ENCODE data around the gene AKR1A1. TPM values are rescaled to one million over a fixed set of nuclear protein-coding genes. Genes with fewer than 3 reads are reported as not detected.

AKR1A1 gene
- 147 TPM for total RNA-seq
- polyA plus RNA-seq: 130 TPM
- long read RNA-seq, donor 1, partial matches to known transcripts: 0 of 4 reads
- long read RNA-seq, donor 1, other reads (novel, unspliced or antisense): 0 of 4 reads
- long read RNA-seq, donor 2, transcript AKR1A1-205 (4 exons, 948 nt): minor isoform, 12 of 152 reads
- long read RNA-seq, donor 2, transcript AKR1A1-201 (9 exons, 1,166 nt): major isoform, 47 of 152 reads
- long read RNA-seq, donor 2, transcript AKR1A1-202 (10 exons, 1,818 nt): minor isoform, 15 of 152 reads
- long read RNA-seq, donor 2, transcript AKR1A1-214 (10 exons, 1,360 nt): minor isoform, 9 of 152 reads
- long read RNA-seq, donor 2, partial matches to known transcripts: 50 of 152 reads
- long read RNA-seq, donor 2, other reads (novel, unspliced or antisense): 0 of 152 reads
- long read RNA-seq, donor 3, transcript AKR1A1-206 (3 exons, 630 nt): minor isoform, 9 of 136 reads
- long read RNA-seq, donor 3, transcript AKR1A1-201 (9 exons, 1,166 nt): major isoform, 42 of 136 reads
- long read RNA-seq, donor 3, transcript AKR1A1-205 (4 exons, 948 nt): minor isoform, 7 of 136 reads
- long read RNA-seq, donor 3, transcript AKR1A1-202 (10 exons, 1,818 nt): minor isoform, 16 of 136 reads
- long read RNA-seq, donor 3, partial matches to known transcripts: 52 of 136 reads
- long read RNA-seq, donor 3, other reads (novel, unspliced or antisense): 0 of 136 reads
- long read RNA-seq, donor 4, transcript AKR1A1-202 (10 exons, 1,818 nt): minor isoform, 9 of 48 reads
- long read RNA-seq, donor 4, transcript AKR1A1-201 (9 exons, 1,166 nt): major isoform, 17 of 48 reads
- long read RNA-seq, donor 4, transcript AKR1A1-206 (3 exons, 630 nt): minor isoform, 7 of 48 reads
- long read RNA-seq, donor 4, partial matches to known transcripts: 10 of 48 reads
- long read RNA-seq, donor 4, other reads (novel, unspliced or antisense): 0 of 48 reads
- long read RNA-seq, donor 5, transcript AKR1A1-205 (4 exons, 948 nt): minor isoform, 12 of 208 reads
- long read RNA-seq, donor 5, transcript AKR1A1-201 (9 exons, 1,166 nt): major isoform, 62 of 208 reads
- long read RNA-seq, donor 5, transcript AKR1A1-206 (3 exons, 630 nt): minor isoform, 9 of 208 reads
- long read RNA-seq, donor 5, transcript AKR1A1-202 (10 exons, 1,818 nt): minor isoform, 9 of 208 reads
- long read RNA-seq, donor 5, partial matches to known transcripts: 100 of 208 reads
- long read RNA-seq, donor 5, other reads (novel, unspliced or antisense): 5 of 208 reads
- long read RNA-seq, donor 6, transcript AKR1A1-205 (4 exons, 948 nt): minor isoform, 8 of 84 reads
- long read RNA-seq, donor 6, transcript AKR1A1-214 (10 exons, 1,360 nt): minor isoform, 9 of 84 reads
- long read RNA-seq, donor 6, transcript AKR1A1-201 (9 exons, 1,166 nt): major isoform, 21 of 84 reads
- long read RNA-seq, donor 6, transcript AKR1A1-202 (10 exons, 1,818 nt): minor isoform, 8 of 84 reads
- long read RNA-seq, donor 6, partial matches to known transcripts: 33 of 84 reads
- long read RNA-seq, donor 6, other reads (novel, unspliced or antisense): 0 of 84 reads
- long read RNA-seq, donor 7, transcript AKR1A1-201 (9 exons, 1,166 nt): major isoform, 20 of 65 reads
- long read RNA-seq, donor 7, transcript AKR1A1-214 (10 exons, 1,360 nt): minor isoform, 8 of 65 reads
- long read RNA-seq, donor 7, transcript AKR1A1-206 (3 exons, 630 nt): minor isoform, 9 of 65 reads
- long read RNA-seq, donor 7, partial matches to known transcripts: 17 of 65 reads
- long read RNA-seq, donor 7, other reads (novel, unspliced or antisense): 0 of 65 reads
- long read RNA-seq, donor 8, transcript AKR1A1-201 (9 exons, 1,166 nt): major isoform, 7 of 28 reads
- long read RNA-seq, donor 8, partial matches to known transcripts: 10 of 28 reads
- long read RNA-seq, donor 8, other reads (novel, unspliced or antisense): 0 of 28 reads
- long read RNA-seq, donor 9, transcript AKR1A1-214 (10 exons, 1,360 nt): minor isoform, 5 of 35 reads
- long read RNA-seq, donor 9, transcript AKR1A1-201 (9 exons, 1,166 nt): major isoform, 9 of 35 reads
- long read RNA-seq, donor 9, partial matches to known transcripts: 10 of 35 reads
- long read RNA-seq, donor 9, other reads (novel, unspliced or antisense): 0 of 35 reads
- long read RNA-seq, donor 10, transcript AKR1A1-201 (9 exons, 1,166 nt): major isoform, 12 of 42 reads
- long read RNA-seq, donor 10, partial matches to known transcripts: 17 of 42 reads
- long read RNA-seq, donor 10, other reads (novel, unspliced or antisense): 0 of 42 reads

DNA sequence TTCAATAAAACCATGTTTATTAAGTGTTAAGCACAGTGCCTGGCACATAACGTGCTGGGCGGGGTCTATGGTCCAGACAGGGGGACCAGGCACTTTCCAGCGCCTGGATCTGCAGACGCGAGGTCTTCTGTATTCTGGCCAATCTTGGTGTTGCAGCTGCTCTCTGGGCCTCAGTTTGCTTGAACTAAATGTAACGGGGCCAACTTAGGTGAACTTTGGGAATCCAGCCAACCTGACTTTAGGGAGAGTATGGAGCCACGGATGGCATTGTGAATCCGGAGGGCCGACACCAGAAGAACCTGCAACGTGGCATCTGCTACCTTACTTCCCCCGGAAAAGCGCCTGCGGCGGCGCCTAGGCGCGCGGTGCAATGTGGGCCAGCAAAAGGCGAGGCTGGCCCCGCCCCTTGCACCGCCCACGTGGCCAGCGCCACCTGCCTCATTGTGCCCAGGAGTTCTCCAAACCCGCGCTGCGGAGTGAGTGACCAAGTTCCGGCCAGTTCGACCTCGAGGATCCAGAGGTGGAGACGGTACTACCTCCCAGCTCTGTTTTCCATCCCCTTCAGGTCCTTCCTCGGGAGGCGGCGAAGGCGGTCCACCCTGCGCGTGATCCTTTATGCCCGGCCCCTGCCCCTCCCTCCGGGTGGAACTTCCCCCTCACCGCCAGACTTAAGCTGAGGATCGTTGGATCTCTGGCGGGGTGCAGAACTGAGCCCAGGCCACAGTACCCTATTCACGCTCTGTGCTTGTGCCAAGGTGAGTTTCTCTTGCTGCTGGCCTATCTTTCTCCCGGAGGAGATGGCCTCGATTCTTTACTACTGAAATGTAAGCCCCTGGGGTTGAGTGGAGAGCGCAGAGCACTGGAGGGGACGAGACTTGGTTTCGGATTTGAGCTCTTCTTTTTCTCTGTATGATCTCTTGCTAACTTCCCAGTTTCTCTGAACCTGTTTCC lies at the start of gene AKR1A1:
AKR1A1 (plus strand) TSS at position 426 of the 951 bp plus-strand sequence. CDS start 10,969 bp downstream, outside the sequence.
- DNase-seq (ENCODE audit: low read depth in 6 of 9, low spot score in 9 of 9): peak; percentile 71 to 94 (median 88)
- Histone ChIP-seq H3K4me1 (ENCODE audit: control insufficient read depth in 2 of 2, insufficient read depth in 2 of 2, low read length in 2 of 2) (peaks cover 9 to 21% of the 10 kb centered on the region in 2 donors), H3K27me3 (ENCODE audit: control insufficient read depth in 2 of 2, insufficient read depth in 1 of 2, low read length in 1 of 2) (no peaks in the 10 kb centered on the region), H3K27ac (ENCODE audit: low read depth in 1 of 2, low read length in 1 of 2) (peak within 1 kb of the TSS; percentile 83 to 93), H3K4me3 (ENCODE audit: low read length in 2 of 2) (peak within 1 kb of the TSS; percentile 68 to 87), H3K9me3 (ENCODE audit: control insufficient read depth in 2 of 2, insufficient read depth in 1 of 2, low read length in 1 of 2) (no peaks in the 10 kb centered on the region), H3K36me3 (ENCODE audit: control insufficient read depth in 2 of 2, insufficient read depth in 2 of 2, low read length in 1 of 2) (peaks cover 2 to 13% of the 10 kb centered on the region in 2 donors)
- 5% methylated on average over 47 of the region's 47 CpGs for WGBS

DNA sequence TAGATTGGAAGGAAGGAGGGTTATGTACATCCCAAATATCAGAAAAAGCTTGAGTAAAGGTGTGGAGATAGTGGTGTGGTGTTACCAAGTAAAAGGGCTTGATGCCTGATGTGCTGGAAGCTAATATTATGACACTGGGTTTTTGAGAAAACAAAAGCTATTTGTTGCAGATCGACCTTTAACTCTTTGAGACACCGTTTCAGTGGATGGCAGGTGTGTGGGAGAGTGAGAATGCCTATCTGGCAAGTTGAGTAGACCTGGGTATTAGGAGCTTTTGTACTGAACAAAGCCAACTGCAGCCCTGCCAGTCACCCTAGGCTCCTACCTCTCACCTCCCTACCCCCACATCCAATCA lies 49.1 kb upstream of the AKR1A1 start:
- H3K36me3 ChIP-seq (ENCODE audit: control insufficient read depth in 2 of 2, insufficient read depth in 2 of 2, low read length in 1 of 2): no peaks in the 10 kb centered on the region
- peaks cover 8 to 22% of the 10 kb centered on the region in 2 donors for H3K4me1 ChIP-seq (ENCODE audit: control insufficient read depth in 2 of 2, insufficient read depth in 2 of 2, low read length in 2 of 2)
- 94% methylated on average over 2 of the region's 2 CpGs for WGBS
- H3K9me3 ChIP-seq (ENCODE audit: control insufficient read depth in 2 of 2, insufficient read depth in 1 of 2, low read length in 1 of 2): no peaks in the 10 kb centered on the region
- H3K27ac ChIP-seq (ENCODE audit: low read depth in 1 of 2, low read length in 1 of 2): no peak overlapping the region
- no peak overlapping the region for H3K4me3 ChIP-seq (ENCODE audit: low read length in 2 of 2)
- no peak for DNase-seq (ENCODE audit: low read depth in 6 of 9, low spot score in 9 of 9)
- no peaks in the 10 kb centered on the region for H3K27me3 ChIP-seq (ENCODE audit: control insufficient read depth in 2 of 2, insufficient read depth in 1 of 2, low read length in 1 of 2)

DNA sequence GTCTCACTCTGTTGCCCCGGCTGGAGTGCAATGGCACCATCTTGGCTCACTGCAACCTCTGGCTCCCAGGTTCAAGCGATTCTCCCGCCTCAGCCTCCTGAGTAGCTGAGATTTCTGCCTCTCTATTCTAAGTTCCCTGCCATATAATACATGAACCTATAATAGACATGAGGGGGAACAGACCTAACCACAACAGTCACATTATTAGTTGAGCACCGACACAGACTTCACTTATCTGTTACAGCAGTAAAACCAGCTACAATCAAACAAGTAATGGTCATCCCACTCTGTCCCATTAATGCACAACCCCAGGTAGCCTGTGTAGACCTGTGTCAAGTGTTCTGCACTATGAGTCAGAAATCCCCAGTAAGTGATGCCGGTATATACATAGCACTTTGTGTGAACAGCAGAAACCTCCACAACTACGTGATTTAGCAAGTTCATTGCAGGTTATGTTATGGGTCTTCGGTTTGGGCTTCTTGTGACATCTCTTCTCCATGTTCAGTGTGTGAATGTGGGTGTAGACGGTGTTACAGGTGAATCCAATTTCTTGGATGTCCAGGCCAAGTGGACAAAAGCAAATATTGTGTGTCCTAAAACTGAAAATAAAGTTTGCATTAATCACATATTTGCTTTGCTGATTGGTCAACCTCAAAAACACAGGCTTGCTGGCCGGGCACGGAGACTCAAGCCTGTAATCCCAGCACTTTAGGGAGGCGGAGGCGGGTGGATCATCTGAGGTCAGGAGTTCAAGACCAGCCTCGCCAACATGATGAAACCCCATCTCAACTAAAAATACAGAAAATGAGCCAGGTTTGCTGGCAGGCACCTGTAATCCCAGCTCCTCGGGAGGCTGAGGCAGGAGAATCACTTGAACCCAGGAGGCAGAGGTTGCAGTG lies 46.9 kb upstream of the AKR1A1 start:
- peaks cover 10 to 13% of the 10 kb centered on the region in 2 donors for H3K36me3 ChIP-seq (ENCODE audit: control insufficient read depth in 2 of 2, insufficient read depth in 2 of 2, low read length in 1 of 2)
- no peaks in the 10 kb centered on the region for H3K27me3 ChIP-seq (ENCODE audit: control insufficient read depth in 2 of 2, insufficient read depth in 1 of 2, low read length in 1 of 2)
- DNase-seq (ENCODE audit: low read depth in 6 of 9, low spot score in 9 of 9): no peak
- H3K4me3 ChIP-seq (ENCODE audit: low read length in 2 of 2): no peak overlapping the region
- WGBS: 98% methylated on average over 14 of the region's 14 CpGs
- no peaks in the 10 kb centered on the region for H3K9me3 ChIP-seq (ENCODE audit: control insufficient read depth in 2 of 2, insufficient read depth in 1 of 2, low read length in 1 of 2)
- peaks cover 8 to 22% of the 10 kb centered on the region in 2 donors for H3K4me1 ChIP-seq (ENCODE audit: control insufficient read depth in 2 of 2, insufficient read depth in 2 of 2, low read length in 2 of 2)
- no peak overlapping the region for H3K27ac ChIP-seq (ENCODE audit: low read depth in 1 of 2, low read length in 1 of 2)

DNA sequence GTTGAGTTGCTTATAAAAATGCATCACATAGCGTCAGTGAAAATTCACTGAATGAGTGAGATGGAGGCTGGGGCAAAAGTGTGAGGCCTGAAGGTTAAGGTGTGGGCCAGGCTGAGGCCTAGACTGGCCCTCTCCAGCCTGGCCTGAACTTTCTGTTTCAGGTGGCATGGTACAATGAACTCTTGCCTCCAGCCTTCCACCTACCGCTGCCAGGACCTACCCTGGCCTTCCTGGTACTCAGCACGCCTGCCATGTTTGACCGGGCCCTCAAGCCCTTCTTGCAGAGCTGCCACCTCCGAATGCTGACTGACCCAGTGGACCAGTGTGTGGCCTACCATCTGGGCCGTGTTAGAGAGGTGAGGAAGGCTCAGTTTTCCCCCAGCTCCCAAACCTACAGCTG lies 43.4 kb upstream of the AKR1A1 start:
- H3K4me1 ChIP-seq (ENCODE audit: control insufficient read depth in 2 of 2, insufficient read depth in 2 of 2, low read length in 2 of 2): no peaks in the 10 kb centered on the region
- no peaks in the 10 kb centered on the region for H3K27me3 ChIP-seq (ENCODE audit: control insufficient read depth in 2 of 2, insufficient read depth in 1 of 2, low read length in 1 of 2)
- peaks cover 41 to 43% of the 10 kb centered on the region in 2 donors for H3K36me3 ChIP-seq (ENCODE audit: control insufficient read depth in 2 of 2, insufficient read depth in 2 of 2, low read length in 1 of 2)
- H3K27ac ChIP-seq (ENCODE audit: low read depth in 1 of 2, low read length in 1 of 2): no peak overlapping the region
- H3K4me3 ChIP-seq (ENCODE audit: low read length in 2 of 2): no peak overlapping the region
- WGBS: 97% methylated on average over 6 of the region's 6 CpGs
- H3K9me3 ChIP-seq (ENCODE audit: control insufficient read depth in 2 of 2, insufficient read depth in 1 of 2, low read length in 1 of 2): no peaks in the 10 kb centered on the region
- no peak for DNase-seq (ENCODE audit: low read depth in 6 of 9, low spot score in 9 of 9)

DNA sequence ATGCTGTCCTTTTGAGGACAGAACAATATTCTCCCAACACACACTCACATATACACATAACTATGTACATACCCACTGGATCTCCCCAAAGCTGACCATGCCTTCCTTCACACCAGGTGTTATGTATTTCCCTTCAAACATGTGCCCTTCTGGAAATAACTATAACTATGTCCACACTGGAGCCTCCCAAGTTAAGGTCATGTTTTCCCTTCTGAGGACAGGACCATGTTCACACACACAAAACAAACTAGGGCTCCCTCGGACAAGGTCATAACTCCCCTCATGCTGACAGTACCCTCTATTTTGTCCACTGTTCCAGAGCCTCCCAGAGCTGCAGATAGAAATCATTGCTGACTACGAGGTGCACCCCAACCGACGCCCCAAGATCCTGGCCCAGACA lies 42.7 kb upstream of the AKR1A1 start:
- Histone ChIP-seq H3K4me1 (ENCODE audit: control insufficient read depth in 2 of 2, insufficient read depth in 2 of 2, low read length in 2 of 2) (no peaks in the 10 kb centered on the region), H3K36me3 (ENCODE audit: control insufficient read depth in 2 of 2, insufficient read depth in 2 of 2, low read length in 1 of 2) (peaks cover 41 to 49% of the 10 kb centered on the region in 2 donors), H3K27me3 (ENCODE audit: control insufficient read depth in 2 of 2, insufficient read depth in 1 of 2, low read length in 1 of 2) (no peaks in the 10 kb centered on the region), H3K27ac (ENCODE audit: low read depth in 1 of 2, low read length in 1 of 2) (no peak overlapping the region), H3K9me3 (ENCODE audit: control insufficient read depth in 2 of 2, insufficient read depth in 1 of 2, low read length in 1 of 2) (no peaks in the 10 kb centered on the region), H3K4me3 (ENCODE audit: low read length in 2 of 2) (no peak overlapping the region)
- DNase-seq (ENCODE audit: low read depth in 6 of 9, low spot score in 9 of 9): no peak
- WGBS: 98% methylated on average over 4 of the region's 4 CpGs

DNA sequence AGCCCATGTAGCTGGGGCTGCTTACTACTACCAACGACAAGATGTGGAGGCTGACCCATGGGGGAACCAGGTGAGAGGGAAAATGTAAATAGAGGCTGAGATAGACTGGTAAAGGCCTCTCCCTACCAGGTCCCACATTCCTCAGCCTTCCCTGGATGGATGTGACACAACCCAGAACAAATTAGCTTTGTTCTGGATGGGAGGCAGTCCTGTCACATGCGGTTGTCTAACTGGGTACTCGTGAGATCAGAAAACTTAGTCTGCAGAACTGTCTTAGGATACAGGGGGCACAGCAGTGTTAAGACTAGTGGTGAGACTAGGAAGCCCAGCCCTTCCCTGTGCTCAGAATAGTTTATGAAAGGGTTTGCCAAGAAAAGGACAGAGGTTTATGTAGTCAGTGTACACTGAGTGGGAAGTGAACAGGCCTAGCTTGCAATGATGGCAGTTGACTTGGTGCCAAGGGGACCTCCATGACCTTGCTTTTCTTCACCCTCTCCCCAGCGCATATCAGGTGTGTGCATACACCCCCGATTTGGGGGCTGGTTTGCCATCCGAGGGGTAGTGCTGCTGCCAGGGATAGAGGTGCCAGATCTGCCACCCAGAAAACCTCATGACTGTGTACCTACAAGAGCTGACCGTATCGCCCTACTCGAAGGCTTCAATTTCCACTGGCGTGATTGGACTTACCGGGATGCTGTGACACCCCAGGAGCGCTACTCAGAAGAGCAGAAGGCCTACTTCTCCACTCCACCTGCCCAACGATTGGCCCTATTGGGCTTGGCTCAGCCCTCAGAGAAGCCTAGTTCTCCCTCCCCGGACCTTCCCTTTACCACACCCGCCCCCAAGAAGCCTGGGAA lies 42.1 kb upstream of the AKR1A1 start:
- no peaks in the 10 kb centered on the region for H3K27me3 ChIP-seq (ENCODE audit: control insufficient read depth in 2 of 2, insufficient read depth in 1 of 2, low read length in 1 of 2)
- H3K27ac ChIP-seq (ENCODE audit: low read depth in 1 of 2, low read length in 1 of 2): no peak overlapping the region
- no peaks in the 10 kb centered on the region for H3K4me1 ChIP-seq (ENCODE audit: control insufficient read depth in 2 of 2, insufficient read depth in 2 of 2, low read length in 2 of 2)
- H3K9me3 ChIP-seq (ENCODE audit: control insufficient read depth in 2 of 2, insufficient read depth in 1 of 2, low read length in 1 of 2): no peaks in the 10 kb centered on the region
- WGBS: 94% methylated on average over 15 of the region's 15 CpGs
- no peak overlapping the region for H3K4me3 ChIP-seq (ENCODE audit: low read length in 2 of 2)
- no peak for DNase-seq (ENCODE audit: low read depth in 6 of 9, low spot score in 9 of 9)
- peaks cover 41 to 55% of the 10 kb centered on the region in 2 donors for H3K36me3 ChIP-seq (ENCODE audit: control insufficient read depth in 2 of 2, insufficient read depth in 2 of 2, low read length in 1 of 2)
